Stomach (tissue), 4 donors: ENCODE measurements around the gene CSRP1.

Experiments used
- CTCF ChIP-seq, 7 experiments: fragments of 450-650 bp in 4 of 7; fragments of 200-600 bp in 3 of 7; sonication (generic) in 3 of 7; IDR thresholded peaks; one replicate each; pipeline ENCODE4 v1.5.1; 2016 to 2019; ENCODE audit warnings: antibody characterized with exemption in 7 of 7, control low read depth in 2 of 7, mild to moderate bottlenecking in 1 of 7
- EP300 ChIP-seq: sonication (generic); formaldehyde crosslinking; IDR thresholded peaks from one replicate; pipeline ENCODE4 v1.6.1; 2017; ENCODE audit warnings: antibody characterized with exemption
- POLR2AphosphoS5 ChIP-seq, 3 donors: sonication (generic); formaldehyde crosslinking; IDR thresholded peaks; one replicate each; pipeline ENCODE4 v1.6.1; 2016; ENCODE audit warnings: antibody characterized with exemption in 3 of 3

GRCh38 chr1:201475130-201475529, 31.8 kb downstream of the CSRP1 start:
- no peak for TF ChIP-seq CTCF (IDR thresholded peaks at IDR 0.05)
- no peak for TF ChIP-seq POLR2AphosphoS5 (IDR thresholded peaks at IDR 0.05)
- TF ChIP-seq EP300 = no peak
